Mucosa of stomach (tissue), 1 donor: ENCODE measurements around the gene APCDD1.

ENCODE experiments used
- H3K27me3 ChIP-seq: one replicate; pipeline ENCODE4 v1.7.0; 2013; ENCODE audit warnings: mild to moderate bottlenecking, low read length; ENCODE audit not compliant: control insufficient read depth, insufficient read depth
- H3K36me3 ChIP-seq: one replicate; pipeline ENCODE4 v1.7.0; 2013; ENCODE audit warnings: low read length; ENCODE audit not compliant: control insufficient read depth, insufficient read depth
- H3K4me1 ChIP-seq: one replicate; pipeline ENCODE4 v1.7.0; 2013; ENCODE audit warnings: mild to moderate bottlenecking, low read length; ENCODE audit not compliant: control insufficient read depth, insufficient read depth
- H3K4me3 ChIP-seq: one replicate; pipeline ENCODE4 v1.7.0; 2013; ENCODE audit warnings: low read length
- H3K9ac ChIP-seq: one replicate; pipeline ENCODE4 v1.7.0; 2013; ENCODE audit warnings: mild to moderate bottlenecking, low read length, moderate library complexity
- H3K9me3 ChIP-seq: one replicate; pipeline ENCODE4 v1.7.0; 2013; ENCODE audit warnings: mild to moderate bottlenecking, low read length, moderate library complexity; ENCODE audit not compliant: control insufficient read depth
- donor health status: Pancreatic carcinoma.

The APCDD1 gene

DNA sequence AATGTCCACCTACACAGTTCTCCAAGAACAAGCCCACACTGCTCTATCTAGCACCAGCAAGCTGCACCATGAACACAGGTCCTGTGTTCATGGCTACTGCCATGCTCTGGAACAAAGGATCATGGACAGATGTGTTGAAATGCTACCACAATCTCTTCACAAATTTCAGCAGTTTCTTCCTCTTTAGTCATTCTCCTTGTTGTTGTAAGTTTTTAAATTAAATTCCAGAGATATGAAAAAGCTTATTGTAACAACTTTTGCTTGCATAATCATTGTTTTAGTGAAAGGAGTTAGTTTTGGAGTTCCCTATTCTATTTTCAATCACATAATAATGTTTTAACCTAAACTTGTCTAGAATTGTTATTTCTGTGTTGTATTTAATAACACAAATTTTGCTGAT, 54.2 kb downstream of the APCDD1 start:
- H3K9ac ChIP-seq = no peak overlapping the region
- no peaks in the 10 kb centered on the region for H3K4me1 ChIP-seq
- no peak overlapping the region for H3K4me3 ChIP-seq
- no peaks in the 10 kb centered on the region for H3K27me3 ChIP-seq
- no peaks in the 10 kb centered on the region for H3K9me3 ChIP-seq
- H3K36me3 ChIP-seq = no peaks in the 10 kb centered on the region

DNA sequence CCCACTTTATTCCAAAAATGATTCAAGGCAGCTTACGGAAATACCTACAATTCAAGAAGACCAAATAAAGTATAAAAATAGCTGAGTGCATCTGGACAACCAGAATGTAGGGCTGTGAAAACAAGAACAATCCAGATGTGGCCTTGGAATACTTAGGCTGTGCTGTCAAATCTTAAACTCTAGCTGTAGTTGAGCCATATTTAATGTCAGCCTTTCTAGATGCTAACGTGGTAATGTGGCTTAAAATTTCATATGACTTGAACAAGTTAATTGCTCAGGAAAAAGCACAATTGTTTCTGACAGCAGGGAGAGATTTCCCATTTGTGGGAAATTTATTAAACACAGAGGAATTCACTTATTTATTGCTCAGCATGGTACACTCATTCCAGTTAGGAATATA, 56.8 kb downstream of the APCDD1 start:
- Histone ChIP-seq H3K9me3 (no peaks in the 10 kb centered on the region), H3K4me1 (no peaks in the 10 kb centered on the region), H3K36me3 (no peaks in the 10 kb centered on the region), H3K27me3 (no peaks in the 10 kb centered on the region), H3K4me3 (no peak overlapping the region), H3K9ac (no peak overlapping the region)

DNA sequence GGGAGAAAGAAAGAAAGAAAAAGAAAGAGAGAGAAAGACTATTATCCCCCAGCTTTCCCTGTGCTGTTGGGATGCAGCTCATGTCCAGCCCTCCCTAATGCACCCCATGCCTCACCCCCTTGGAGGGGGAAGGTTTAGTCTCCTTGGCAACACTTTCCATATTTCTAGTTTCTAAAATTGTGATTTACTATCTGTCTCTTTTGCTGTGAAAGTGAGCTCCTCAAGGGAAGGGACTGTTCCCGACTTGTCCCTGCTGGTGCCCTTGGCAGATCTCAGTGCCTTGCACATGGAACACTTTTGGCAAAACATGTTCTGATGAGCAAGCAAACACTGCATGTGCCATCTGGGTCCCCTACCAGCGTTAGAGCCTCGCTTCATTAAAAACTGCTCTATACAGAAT, 59.6 kb downstream of the APCDD1 start:
- no peak overlapping the region for H3K4me3 ChIP-seq
- H3K36me3 ChIP-seq = no peaks in the 10 kb centered on the region
- no peak overlapping the region for H3K9ac ChIP-seq
- H3K27me3 ChIP-seq = no peaks in the 10 kb centered on the region
- no peaks in the 10 kb centered on the region for H3K4me1 ChIP-seq
- no peaks in the 10 kb centered on the region for H3K9me3 ChIP-seq

DNA sequence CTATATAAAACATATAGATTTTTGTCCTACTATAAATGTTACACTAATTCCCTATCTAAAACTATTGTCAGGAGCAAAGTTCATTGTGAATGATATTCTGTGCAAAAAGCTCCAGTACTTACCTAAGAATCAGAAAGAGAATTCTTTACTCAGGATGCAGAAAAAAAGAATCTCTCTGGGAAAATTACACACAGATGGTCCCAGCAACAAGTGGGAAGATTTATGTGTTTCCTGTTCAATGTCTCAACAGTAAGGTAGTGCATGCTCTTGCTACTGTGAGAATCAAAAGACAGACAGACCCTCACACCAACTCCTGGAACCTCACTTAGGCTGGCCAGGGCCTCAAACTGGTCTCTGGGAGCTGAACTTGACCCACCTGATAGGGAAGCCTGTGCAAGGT, 60.2 kb downstream of the APCDD1 start:
- Histone ChIP-seq H3K4me1 (no peaks in the 10 kb centered on the region), H3K27me3 (no peaks in the 10 kb centered on the region), H3K4me3 (no peak overlapping the region), H3K9ac (no peak overlapping the region), H3K9me3 (no peaks in the 10 kb centered on the region), H3K36me3 (no peaks in the 10 kb centered on the region)

DNA sequence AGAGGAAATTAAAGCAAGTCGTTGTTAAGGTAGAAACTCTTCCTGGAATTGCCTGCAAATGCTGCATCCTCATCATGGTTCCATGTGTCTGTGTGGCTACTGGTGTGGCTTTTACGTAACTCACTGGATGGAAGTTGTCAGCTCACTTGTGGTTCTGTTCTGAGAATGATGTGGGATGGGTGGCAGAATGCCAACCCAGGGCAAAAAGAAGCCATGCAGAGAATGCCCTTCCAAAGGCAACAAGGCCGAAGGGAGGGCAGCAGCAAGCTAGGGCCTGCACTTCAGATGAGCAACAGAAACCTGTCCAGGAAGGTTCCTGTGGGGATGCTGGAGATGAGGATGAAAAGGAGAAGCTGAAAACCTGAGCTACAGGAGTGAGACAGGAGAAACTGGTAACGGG, 61.0 kb downstream of the APCDD1 start:
- H3K27me3 ChIP-seq = no peaks in the 10 kb centered on the region
- H3K9ac ChIP-seq = no peak overlapping the region
- H3K36me3 ChIP-seq = no peaks in the 10 kb centered on the region
- H3K9me3 ChIP-seq = no peaks in the 10 kb centered on the region
- no peaks in the 10 kb centered on the region for H3K4me1 ChIP-seq
- no peak overlapping the region for H3K4me3 ChIP-seq

DNA sequence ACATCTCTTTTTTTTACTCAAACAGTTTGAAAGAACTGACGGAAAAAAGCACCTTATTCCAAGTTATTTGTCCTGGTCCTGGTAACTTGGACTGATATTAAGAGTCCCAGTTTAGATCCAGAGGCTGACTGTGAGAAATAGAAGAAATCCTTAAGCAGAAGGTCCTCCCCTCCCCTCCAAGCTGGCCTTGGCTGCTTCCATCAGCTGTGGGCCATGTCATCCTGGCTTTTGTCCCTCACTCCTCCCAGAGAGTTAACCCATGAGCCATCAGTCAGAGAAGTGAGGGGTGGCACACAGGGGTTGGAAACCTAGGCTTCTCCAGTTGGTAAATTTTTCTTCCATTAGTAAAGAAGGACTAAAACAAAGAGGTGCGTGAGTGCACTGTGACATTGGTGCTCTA, 61.6 kb downstream of the APCDD1 start:
- H3K9me3 ChIP-seq = no peaks in the 10 kb centered on the region
- H3K27me3 ChIP-seq = no peaks in the 10 kb centered on the region
- H3K9ac ChIP-seq = no peak overlapping the region
- no peak overlapping the region for H3K4me3 ChIP-seq
- no peaks in the 10 kb centered on the region for H3K4me1 ChIP-seq
- no peaks in the 10 kb centered on the region for H3K36me3 ChIP-seq

DNA sequence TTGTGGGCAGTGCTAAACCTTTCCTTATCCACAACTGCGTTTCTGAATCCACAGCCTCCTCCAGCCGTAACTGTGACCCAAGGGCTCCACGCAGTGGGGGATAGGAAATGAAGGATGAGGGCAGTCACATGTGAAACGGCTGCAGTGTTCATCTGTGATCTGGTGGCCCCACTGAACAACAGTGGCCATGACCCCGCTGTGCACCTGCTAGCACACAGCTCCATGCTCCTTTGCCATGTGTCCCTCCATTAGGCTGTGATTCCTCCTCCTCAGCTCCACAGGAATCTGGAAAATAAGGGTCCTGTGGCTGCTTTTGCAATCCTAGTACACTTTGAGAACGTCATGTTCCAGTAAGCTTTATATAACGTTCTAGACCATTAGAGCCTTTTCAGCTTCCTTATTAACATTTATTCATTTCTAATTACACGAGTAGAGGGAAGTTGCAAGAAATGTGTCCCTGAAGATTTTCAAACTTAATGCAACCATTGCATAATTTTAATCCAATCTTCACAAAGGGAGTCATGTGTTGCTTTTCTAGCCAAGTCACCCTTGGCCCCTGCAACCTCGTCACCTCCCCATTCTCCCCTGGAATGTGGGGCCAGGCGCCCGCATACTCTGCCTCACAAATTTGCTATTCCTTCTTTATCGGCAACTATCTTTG, 64.3 kb downstream of the APCDD1 start:
- Histone ChIP-seq H3K9ac (no peak overlapping the region), H3K4me3 (no peak overlapping the region)

DNA sequence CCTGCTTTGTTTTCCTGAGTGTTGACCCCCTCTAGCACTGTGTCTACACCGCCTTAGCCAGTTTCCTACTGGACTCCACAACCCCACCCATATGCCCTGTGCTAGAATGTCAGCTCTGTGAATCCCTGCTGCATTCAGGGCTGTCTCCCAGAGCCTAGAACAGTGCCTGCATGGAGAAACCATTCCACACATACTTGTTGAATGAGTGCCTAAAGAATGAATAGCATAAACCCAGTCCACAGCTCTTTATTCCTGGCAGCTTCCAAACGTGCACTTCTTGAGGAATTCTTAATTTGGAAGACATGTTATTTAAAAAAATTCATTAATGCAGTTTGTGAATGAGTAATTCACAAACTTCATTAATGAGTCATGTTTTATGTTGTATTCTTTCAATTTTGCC, 64.9 kb downstream of the APCDD1 start:
- H3K4me1 ChIP-seq = no peaks in the 10 kb centered on the region
- H3K36me3 ChIP-seq = no peaks in the 10 kb centered on the region
- H3K9ac ChIP-seq = no peak overlapping the region

More for the DNA sequence above, 64.3 kb downstream of the APCDD1 start:
- Histone ChIP-seq H3K9me3 (no peaks in the 10 kb centered on the region), H3K4me1 (no peaks in the 10 kb centered on the region), H3K27me3 (no peaks in the 10 kb centered on the region), H3K36me3 (no peaks in the 10 kb centered on the region)

DNA sequence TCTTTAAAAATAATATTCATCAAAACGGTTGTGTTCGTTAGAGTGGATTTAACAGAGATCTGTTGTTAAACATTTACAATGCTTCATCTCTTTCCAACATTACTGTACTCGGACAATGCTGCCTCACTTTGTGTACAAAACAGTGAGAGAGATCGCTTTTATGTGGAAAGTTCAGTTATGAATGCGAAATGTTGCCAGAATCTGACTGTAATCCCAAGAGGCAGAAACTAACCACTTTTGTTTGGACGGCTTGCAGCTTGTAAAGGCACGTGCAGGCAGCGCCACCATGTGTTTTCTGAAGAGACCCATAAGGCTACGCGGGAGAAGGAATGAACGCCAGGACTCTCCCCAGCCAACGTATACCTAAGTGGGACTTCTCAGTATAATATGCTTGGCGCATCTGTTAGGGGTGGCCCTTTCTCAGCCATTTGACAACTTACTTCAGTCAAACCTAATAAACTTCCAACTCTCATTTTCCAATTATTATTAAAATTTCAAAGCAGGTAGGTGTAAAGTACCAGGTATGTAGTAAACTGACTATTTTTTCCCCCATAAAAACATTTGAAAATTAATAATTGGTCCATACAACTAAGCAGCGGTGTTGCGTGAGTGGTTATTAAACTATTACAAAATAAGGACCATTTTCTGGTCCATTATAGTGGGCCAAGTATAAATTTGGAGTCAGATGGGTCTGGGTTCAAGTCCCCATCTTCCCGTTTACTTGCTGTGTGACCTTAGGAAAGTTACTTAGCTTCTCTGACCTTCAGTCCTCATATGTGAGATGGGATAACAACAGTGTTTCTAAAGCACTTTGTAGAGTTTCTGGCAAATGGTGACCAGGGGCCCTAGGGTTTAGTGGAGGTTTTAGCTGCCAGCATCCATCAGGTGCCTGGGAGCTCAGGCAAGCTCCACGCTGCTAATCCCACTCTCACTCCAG, 65.8 kb downstream of the APCDD1 start:
- Histone ChIP-seq H3K9me3 (no peaks in the 10 kb centered on the region), H3K9ac (no peak overlapping the region), H3K4me1 (no peaks in the 10 kb centered on the region), H3K27me3 (no peaks in the 10 kb centered on the region), H3K36me3 (no peaks in the 10 kb centered on the region), H3K4me3 (no peak overlapping the region)

More for the DNA sequence above, 64.9 kb downstream of the APCDD1 start:
- no peak overlapping the region for H3K4me3 ChIP-seq
- H3K9me3 ChIP-seq = no peaks in the 10 kb centered on the region
- no peaks in the 10 kb centered on the region for H3K27me3 ChIP-seq

DNA sequence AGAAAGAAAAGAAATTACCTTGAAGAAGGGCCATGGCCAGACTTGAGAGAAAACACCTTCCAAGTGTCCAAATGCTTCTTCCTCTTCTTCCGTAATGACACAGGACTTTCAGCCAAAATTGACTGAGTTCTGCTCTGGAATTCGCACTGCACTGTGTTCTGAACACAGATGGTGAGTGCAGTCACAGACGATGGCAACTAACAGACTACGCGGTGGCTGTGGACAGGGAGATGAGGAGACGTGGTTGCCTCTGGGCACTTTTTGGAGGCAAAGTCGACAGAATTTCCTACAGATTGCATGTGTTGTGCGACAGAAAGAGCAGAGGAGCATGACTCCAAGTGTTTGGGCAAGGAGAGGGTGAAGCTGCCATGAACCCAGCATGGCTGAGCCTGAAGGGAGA, 67.1 kb downstream of the APCDD1 start:
- no peaks in the 10 kb centered on the region for H3K27me3 ChIP-seq

DNA sequence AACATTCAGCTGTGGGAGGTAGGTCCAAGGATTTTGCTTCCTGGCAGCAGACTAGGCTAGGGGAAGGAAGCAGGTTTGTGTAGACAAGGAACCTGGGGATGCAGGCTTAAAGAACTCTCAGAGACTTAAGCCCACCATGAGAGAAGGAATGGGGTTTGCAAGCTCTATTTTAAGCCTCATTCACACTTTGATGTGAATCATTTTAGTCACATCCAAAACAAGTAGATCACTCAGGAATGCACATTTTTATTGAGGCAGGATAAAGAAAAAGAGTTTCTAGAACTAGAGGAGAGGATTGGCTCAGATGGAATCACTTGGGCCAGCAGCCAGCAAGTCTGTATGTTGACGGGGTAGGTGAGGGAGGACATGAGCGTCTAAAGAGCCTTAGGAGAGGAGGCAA, 68.1 kb downstream of the APCDD1 start:
- Histone ChIP-seq H3K27me3 (no peaks in the 10 kb centered on the region), H3K36me3 (no peaks in the 10 kb centered on the region), H3K9me3 (no peaks in the 10 kb centered on the region), H3K4me3 (no peak overlapping the region), H3K4me1 (peaks cover 4% of the 10 kb centered on the region), H3K9ac (no peak overlapping the region)

More for the DNA sequence above, 67.1 kb downstream of the APCDD1 start:
- no peak overlapping the region for H3K9ac ChIP-seq
- H3K36me3 ChIP-seq = no peaks in the 10 kb centered on the region
- H3K4me3 ChIP-seq = no peak overlapping the region
- H3K9me3 ChIP-seq = no peaks in the 10 kb centered on the region
- no peaks in the 10 kb centered on the region for H3K4me1 ChIP-seq

DNA sequence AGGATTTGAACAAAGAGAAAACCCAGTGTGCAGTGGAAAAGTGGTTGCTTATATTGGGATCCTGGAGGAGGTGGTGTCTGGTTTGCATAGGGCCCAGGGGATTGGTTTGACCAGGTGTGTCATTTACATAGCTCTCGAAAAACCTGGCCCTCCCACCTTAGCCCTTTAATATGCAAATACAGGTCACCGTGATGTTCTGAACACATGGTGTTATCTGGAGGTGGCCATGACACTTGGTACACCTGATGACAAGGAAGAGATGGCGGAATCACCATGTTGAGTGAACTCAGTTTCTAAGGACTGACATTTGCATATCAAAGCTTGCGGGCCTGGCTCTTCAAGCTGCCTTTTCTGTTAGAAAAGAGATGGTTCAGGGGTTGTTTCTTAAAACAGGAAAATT, 69.1 kb downstream of the APCDD1 start:
- Histone ChIP-seq H3K9me3 (no peaks in the 10 kb centered on the region), H3K36me3 (no peaks in the 10 kb centered on the region), H3K9ac (no peak overlapping the region), H3K4me1 (peaks cover 4% of the 10 kb centered on the region), H3K4me3 (no peak overlapping the region), H3K27me3 (no peaks in the 10 kb centered on the region)
